IPS-11a (cell line): ENCODE results near the gene GOLGA3.
"Not testable (repeated sequence)": the region's sequence is repeated elsewhere in the genome, so short reads cannot be mapped to it uniquely, and the experiment has no call there.

ENCODE experiments used
- H3K4me3 ChIP-seq: one replicate; pipeline ENCODE4 v1.5.1; 2013; ENCODE audit warnings: low read depth, low read length, control low read depth

Gene GOLGA3

GRCh38 chr12:132813443-132813842 lies 15.2 kb downstream of the GOLGA3 start:
- no peak overlapping the region for H3K4me3 ChIP-seq

GRCh38 chr12:132812631-132813305 lies 15.9 kb downstream of the GOLGA3 start:
- H3K4me3 ChIP-seq: no peak overlapping the region

GRCh38 chr12:132809391-132809790 lies 19.3 kb downstream of the GOLGA3 start:
- not testable (repeated sequence) for H3K4me3 ChIP-seq

GRCh38 chr12:132807295-132808092 lies 21.2 kb downstream of the GOLGA3 start:
- no peak overlapping the region for H3K4me3 ChIP-seq

DNA sequence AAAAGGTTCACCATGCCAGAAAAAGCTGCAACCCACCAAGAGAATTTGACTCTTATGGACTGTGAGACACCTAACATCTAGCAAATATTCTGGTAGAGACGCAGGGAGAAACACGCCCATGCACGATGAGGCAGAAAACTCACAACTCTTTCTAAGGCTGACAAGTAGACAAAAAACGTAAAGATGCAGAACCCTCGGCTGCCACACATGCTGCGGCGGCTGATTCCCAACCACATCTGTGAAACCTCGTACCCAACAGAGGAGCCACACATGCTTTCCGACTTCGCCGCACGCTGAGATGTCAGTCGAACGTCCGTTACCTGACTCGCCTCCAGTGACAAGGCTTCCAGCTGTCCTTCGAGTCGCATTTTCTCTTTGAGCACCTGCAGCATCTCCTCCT lies 21.8 kb downstream of the GOLGA3 start:
- H3K4me3 ChIP-seq: no peak overlapping the region

- no peak overlapping the region for H3K4me3 ChIP-seq
Measured at GRCh38 chr12:132804426-132804861, 24.2 kb downstream of the GOLGA3 start.

DNA sequence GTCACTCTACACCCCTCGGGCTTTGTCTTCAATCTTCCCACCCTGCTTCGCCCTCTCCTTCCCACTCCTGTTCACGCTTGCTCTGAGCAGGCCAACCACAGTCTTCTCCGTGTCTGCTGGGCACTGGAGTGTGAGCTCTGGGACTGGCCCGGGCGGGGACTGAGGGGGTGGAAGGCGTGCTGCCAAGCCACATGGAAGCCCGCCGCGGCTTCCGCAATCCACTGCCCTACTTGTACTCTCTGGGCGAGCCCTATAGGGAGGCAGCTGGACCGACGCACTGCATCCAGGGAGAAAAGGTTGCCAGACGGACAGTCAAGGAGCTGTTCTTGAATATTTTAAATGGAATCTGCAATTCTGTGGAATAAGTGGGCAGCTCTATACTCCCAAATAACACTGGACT lies 24.8 kb downstream of the GOLGA3 start:
- H3K4me3 ChIP-seq: no peak overlapping the region

- H3K4me3 ChIP-seq: no peak overlapping the region
Measured at GRCh38 chr12:132803125-132803524, 25.5 kb downstream of the GOLGA3 start.

DNA sequence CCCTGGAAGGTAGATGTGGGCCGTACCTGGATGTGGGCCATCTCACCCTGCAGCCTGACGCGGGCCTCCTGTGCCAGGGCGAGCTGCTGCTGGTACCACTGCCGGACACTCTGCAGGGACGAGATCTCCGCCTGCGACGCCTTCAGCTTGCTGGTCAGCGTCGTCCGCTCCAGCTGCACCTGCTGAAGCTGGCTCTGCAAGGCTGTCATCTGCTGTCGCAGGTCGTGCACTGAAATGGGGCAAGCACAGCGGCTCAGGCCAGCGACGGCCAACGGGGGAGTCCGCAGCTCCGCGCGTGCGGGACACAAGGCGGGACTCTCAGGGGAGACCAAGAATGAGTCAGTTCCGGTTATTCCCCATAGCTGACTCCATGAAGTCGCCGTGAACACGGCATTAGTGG lies 26.9 kb downstream of the GOLGA3 start:
- no peak overlapping the region for H3K4me3 ChIP-seq

DNA sequence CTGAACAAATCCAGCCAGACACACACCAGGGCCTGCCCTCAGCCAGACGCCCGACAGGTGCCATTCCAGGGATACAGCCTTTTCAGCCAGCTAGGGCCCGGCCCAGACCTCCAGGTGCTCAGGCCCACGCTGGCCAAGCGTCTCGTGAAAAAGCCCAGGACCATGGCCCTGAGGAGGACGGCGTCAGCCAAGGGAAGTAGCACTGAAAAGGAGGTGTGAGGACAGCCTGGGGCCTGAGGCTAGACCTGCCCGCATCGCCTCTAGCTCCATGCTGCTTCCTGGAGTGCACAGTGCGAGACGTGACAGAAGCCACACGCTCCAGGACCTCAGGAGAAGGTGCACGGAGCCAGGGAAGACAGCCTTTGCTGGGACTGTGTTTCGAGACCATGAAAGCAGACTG lies 29.8 kb downstream of the GOLGA3 start:
- H3K4me3 ChIP-seq: no peak overlapping the region

DNA sequence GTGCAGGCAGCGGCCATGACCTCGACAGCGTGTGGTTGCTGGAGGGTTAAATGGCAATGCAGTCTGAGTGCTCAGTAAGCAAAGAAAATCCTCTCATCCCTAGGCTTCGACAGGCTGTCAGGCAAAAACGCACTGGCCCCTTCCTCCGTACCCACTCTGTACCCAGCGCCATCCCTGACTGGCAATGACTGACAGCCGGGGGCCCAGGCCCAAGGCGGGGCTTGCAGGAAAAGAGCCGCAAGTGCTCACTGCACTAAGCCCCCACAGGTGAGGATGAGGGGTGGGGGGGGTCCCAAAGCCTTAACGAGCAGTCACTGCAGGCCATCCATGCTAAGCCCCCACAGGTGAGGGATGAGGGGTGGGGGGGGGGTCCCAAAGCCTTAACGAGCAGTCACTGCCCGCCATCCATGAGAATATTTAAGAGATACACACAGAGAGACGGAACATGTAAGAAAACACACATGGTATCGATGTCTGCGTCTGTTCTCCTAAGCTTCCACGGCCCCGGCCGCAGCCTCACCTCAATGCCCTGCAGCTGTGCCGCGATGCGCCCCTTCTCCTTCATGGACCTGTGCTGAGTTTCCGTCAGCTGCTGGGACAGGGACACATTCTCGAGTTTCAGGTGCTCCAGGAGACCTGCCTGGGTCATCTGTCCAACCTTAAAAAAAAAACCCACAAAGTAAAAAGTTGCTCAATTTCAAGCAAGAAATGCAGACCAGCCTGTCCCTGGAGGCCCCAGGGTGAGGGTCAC lies 30.7 kb downstream of the GOLGA3 start:
- no peak overlapping the region for H3K4me3 ChIP-seq

DNA sequence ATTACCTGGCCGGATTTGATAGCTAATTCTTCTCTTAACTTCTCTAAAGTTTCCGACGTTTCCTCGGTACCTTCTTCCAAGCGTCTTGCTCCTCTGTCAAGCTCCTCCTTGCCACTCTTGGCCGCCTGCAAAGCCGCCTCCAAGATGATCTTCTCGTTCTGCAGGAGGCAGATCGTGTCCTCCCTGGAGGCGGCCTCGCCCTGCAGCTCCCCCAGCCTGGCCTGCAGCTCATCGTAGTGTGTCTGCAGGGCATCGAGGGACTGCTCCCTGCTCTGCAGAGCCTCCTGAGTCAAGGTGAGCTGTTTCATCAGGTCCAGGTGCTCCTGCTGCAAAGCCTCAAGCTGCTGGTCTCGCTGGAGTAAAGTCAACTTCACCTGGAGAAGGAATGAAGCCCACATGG lies 32.8 kb downstream of the GOLGA3 start:
- no peak overlapping the region for H3K4me3 ChIP-seq

GRCh38 chr12:132791940-132792339 lies 36.7 kb downstream of the GOLGA3 start:
- not testable (repeated sequence) for H3K4me3 ChIP-seq

DNA sequence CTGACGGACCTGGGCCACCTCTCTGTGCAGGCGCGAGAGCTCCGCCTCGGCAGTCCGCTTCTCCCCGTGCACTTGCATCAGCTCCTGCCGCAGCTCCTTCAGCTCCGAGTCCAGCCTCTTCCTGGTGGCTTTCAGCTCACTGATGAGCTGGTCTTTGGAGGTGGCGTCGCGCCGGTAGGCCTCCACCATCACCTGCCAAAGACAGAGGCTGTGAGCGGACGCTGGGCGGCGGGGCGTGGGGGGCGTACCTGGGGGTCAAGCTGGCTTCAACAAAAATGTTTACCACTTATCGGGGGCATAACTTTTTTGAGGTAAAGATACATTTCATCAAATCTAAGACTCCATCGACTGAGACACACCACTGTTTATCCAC lies 39.6 kb downstream of the GOLGA3 start:
- H3K4me3 ChIP-seq: no peak overlapping the region

DNA sequence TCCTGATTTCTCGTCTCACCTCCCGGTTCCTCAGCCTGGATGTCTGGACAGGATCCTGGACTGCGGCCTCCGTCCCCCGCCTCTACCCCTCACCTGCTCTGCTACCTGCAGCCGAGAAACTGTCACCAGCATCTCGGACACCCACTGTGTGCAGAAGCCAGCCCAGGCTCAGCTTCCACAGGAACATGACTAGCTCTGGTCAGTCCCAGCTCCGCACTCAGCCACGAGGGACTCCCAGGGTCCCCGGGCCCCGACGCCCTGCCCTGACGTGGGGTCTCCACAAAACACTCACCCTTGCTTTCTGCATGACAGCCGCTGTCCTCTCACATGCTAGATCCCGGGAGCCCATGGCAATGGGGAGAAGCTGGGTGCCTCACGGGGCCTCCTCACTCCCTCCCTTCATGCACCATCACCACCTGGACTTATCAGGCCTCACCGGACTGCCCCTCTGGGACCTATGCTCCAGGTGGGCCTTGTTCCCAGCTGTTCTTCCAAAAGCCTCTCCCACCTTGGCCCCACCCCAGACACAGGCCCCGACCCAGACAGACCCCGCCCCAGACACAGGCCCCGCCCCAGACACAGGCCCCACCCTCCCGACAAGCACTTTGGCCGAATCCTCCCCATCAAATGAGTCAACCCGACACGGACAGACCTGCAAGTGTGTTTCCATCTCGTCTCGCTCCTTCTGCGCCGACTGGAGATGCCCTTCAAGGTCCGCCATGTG lies 40.1 kb downstream of the GOLGA3 start:
- no peak overlapping the region for H3K4me3 ChIP-seq

DNA sequence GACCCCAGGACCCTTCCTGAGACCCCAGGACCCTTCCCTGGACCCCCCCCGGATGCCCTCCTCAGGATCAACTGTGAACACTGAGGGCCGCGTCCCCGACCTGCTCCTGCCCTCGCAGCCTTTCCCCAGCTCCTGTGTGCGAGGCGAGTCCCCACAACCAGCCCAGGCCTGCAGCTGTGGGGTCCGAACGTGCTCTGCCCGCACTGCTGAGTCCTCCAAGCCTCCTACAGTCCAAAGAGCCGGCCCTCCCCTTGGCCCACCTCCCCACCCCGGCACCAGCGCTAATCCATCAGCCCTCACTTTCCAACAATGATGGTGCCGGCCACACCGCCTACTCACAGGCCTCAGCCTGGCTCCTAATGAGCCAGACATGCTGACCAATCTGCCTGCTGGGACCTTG lies 40.8 kb downstream of the GOLGA3 start:
- H3K4me3 ChIP-seq: no peak overlapping the region

- H3K4me3 ChIP-seq: no peak overlapping the region
Measured at GRCh38 chr12:132786192-132786591, 42.5 kb downstream of the GOLGA3 start.

DNA sequence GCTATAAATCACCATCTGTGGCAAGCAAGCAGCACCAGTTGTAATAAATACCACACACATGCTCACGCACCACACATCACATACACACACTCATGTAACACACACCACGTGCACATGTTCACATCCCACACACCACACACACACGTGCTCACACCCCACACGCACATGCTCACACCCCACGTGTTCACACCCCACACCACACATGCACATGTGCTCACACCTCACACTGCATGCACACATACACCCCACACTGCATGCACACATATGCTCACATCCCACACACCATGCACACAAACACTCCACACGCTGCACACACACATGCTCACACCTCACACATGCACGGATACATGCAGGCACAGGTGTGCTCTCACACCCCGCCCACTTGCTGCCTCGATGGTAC lies 44.1 kb downstream of the GOLGA3 start:
- H3K4me3 ChIP-seq: no peak overlapping the region

DNA sequence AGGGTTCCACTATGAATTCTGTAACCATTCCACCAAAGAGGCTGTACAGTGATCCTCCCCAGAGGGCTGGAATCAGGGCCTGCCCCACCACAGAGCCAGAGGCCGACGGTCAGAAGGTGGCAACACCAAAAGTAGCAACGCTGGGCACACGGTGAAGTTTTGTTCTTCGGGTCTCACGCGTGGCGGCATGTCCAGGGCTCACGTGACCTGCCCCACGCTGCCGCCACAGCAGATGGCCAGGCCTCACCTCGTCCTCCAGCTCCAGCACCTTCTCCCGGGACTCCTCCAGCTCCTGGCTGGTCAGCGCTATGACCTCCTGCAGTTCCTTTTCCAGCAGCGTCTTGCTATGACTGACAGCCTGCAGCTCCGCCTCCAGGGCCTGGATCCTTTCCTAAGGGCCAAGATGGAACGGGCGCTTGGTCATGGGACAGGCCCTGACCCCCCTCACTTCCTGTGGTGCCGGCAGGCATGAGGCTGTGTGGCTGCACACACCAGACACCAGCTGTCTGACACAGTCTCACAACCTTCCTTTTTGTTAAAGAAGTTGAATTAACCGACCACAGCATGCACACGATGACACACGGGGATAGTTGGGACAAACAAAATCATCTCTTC lies 44.6 kb downstream of the GOLGA3 start:
- no peak overlapping the region for H3K4me3 ChIP-seq

- no peak overlapping the region for H3K4me3 ChIP-seq
Measured at GRCh38 chr12:132781938-132782337, 46.7 kb downstream of the GOLGA3 start.
